Chondrocyte (in vitro differentiated cells): Measurements from ENCODE around the gene TLCD2. TPM values are rescaled to one million over a fixed set of nuclear protein-coding genes. Genes with fewer than 3 reads are reported as not detected.

ENCODE experiments used
- DNase-seq: peaks from one replicate; pipeline ENCODE4 v3.0.0; 2021; ENCODE audit warnings: mixed read lengths, low spot score
- H3K27ac Mint-ChIP-seq: one replicate; pipeline ENCODE4 v1.8.0; 2021; ENCODE audit warnings: mild to moderate bottlenecking, moderate library complexity, mixed read lengths; ENCODE audit not compliant: unreplicated experiment
- H3K27me3 Mint-ChIP-seq: 2 replicates; pipeline ENCODE4 v1.8.0; 2021; ENCODE audit warnings: low read depth, mixed read lengths
- H3K36me3 Mint-ChIP-seq: 2 replicates; pipeline ENCODE4 v1.8.0; 2021; ENCODE audit warnings: low read depth, mixed read lengths
- H3K4me1 Mint-ChIP-seq: 2 replicates; pipeline ENCODE4 v1.8.0; 2021; ENCODE audit warnings: low read depth, mild to moderate bottlenecking, mixed read lengths
- H3K4me3 Mint-ChIP-seq: one replicate; pipeline ENCODE4 v1.8.0; 2021; ENCODE audit warnings: mild to moderate bottlenecking, moderate library complexity, mixed read lengths; ENCODE audit not compliant: unreplicated experiment
- H3K9me3 Mint-ChIP-seq: 2 replicates; pipeline ENCODE4 v1.8.0; 2021; ENCODE audit warnings: low read depth, mixed read lengths
- total RNA-seq: library from RNA; stranded (reverse); gene quantifications from 3 replicates; pipeline ENCODE4 v1.2.1, GENCODE V29; 2021
- TF ChIP-seq, protein P1 (sequence below): fragments of 200-600 bp; sonication (generic); IDR thresholded peaks from 2 replicates; pipeline ENCODE4 v1.5.0; 2021; ENCODE audit warnings: antibody characterized with exemption, mild to moderate bottlenecking, moderate library complexity

TLCD2 gene
- total RNA-seq, 1 donor from 2014 or later = 9.5 TPM

DNA sequence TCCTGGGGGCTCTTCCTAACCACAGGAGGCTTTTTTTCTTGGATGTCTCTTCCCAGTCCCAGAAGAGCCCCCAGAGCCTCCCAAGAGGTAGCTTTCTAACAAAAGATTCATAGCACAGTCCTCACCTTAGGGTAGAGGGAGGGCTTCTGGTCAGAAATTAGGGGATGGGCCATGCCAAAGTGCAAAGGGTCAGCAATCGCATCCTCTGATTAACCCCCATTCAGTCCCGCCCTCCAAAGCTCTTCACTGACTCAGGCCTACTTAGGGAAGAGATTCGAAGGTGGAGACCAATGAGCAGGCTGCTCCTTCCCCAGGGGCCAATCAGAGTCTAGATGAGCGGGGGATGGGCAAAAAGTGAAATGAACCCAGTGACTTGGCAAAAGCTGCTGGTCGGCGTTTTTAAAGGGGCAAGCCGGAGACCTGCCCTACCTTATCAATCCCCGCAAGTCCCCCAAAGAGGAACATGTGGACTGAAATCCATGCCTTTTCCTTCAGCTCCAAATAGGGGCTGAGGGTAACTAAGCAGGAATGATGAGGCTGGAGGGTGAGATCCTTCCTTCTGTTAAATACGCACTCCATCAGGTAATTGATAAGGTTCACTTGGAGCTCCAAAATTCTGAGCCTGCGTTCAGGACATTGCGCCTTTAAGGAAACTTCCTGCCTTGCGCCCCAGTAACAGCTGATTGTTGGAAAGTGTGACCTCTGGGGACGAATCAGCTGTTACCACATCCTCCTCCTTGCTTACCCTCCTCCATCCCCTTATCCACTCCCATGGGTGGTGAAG lies 6.9 kb upstream of the TLCD2 start:
- Mint-ChIP-seq H3K9me3 (no peaks in the 10 kb centered on the region), H3K27ac (peak overlapping the region; percentile 99), H3K4me3 (peak overlapping the region; percentile 89), H3K27me3 (no peaks in the 10 kb centered on the region), H3K4me1 (peaks cover 35% of the 10 kb centered on the region), H3K36me3 (peaks cover 22% of the 10 kb centered on the region)
- no peak for DNase-seq
- TF ChIP-seq, protein P1, sequence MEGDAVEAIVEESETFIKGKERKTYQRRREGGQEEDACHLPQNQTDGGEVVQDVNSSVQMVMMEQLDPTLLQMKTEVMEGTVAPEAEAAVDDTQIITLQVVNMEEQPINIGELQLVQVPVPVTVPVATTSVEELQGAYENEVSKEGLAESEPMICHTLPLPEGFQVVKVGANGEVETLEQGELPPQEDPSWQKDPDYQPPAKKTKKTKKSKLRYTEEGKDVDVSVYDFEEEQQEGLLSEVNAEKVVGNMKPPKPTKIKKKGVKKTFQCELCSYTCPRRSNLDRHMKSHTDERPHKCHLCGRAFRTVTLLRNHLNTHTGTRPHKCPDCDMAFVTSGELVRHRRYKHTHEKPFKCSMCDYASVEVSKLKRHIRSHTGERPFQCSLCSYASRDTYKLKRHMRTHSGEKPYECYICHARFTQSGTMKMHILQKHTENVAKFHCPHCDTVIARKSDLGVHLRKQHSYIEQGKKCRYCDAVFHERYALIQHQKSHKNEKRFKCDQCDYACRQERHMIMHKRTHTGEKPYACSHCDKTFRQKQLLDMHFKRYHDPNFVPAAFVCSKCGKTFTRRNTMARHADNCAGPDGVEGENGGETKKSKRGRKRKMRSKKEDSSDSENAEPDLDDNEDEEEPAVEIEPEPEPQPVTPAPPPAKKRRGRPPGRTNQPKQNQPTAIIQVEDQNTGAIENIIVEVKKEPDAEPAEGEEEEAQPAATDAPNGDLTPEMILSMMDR = no peak

DNA sequence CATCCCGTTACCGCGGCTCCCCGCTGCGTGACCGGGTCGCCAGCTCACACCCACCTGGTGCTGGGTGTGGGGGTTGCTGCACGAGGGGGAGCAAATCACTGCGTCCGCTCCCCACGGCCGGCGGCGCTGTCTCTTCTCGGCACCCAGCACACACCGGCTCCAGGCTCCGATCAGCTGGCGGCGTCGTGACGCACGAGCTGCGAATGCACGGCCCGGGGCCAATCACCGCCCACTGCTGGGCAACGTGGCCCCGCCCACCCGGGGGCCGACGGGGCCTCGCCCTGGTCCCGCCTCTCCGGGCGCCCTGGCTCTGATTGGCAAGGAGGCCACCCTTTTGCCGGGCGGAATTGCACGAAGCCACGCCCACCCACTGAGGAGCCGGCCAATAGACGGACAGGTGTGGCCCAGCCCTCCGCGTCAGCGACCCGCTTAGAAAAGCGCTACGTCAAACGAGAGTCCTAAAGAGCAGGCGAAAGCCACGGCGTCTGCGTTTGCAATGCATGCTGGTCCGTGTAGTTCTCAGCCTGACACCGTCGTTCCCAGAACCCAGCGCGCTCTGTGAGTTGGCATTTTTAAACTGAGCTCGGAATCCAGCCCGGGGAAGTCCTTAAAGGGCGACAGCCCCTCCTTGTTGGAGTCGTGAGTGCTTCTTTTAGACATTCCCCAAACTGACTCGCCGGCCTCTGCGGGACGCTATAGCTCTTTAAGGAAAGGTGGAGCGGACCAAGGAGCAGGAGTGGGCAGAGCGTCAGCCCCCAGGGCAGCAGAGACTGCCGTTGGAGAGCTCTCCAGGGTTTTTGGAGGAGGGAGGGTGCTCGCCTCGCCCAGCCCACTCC lies 6.1 kb upstream of the TLCD2 start:
- Mint-ChIP-seq H3K27ac (peak overlapping the region; percentile 99), H3K4me1 (peaks cover 43% of the 10 kb centered on the region), H3K4me3 (peak overlapping the region; percentile 97), H3K9me3 (no peaks in the 10 kb centered on the region), H3K36me3 (peaks cover 29% of the 10 kb centered on the region), H3K27me3 (no peaks in the 10 kb centered on the region)
- peak; percentile 100 for DNase-seq
- TF ChIP-seq, protein P1 = peak; percentile 42

GRCh38 chr17:1715803-1716075 lies 5.6 kb upstream of the TLCD2 start:
- Mint-ChIP-seq H3K27ac (peak overlapping the region; percentile 98), H3K9me3 (no peaks in the 10 kb centered on the region), H3K36me3 (peaks cover 29% of the 10 kb centered on the region), H3K27me3 (no peaks in the 10 kb centered on the region), H3K4me1 (peaks cover 49% of the 10 kb centered on the region), H3K4me3 (peak overlapping the region; percentile 97)
- DNase-seq = no peak
- TF ChIP-seq, protein P1 = peak; percentile 8

DNA sequence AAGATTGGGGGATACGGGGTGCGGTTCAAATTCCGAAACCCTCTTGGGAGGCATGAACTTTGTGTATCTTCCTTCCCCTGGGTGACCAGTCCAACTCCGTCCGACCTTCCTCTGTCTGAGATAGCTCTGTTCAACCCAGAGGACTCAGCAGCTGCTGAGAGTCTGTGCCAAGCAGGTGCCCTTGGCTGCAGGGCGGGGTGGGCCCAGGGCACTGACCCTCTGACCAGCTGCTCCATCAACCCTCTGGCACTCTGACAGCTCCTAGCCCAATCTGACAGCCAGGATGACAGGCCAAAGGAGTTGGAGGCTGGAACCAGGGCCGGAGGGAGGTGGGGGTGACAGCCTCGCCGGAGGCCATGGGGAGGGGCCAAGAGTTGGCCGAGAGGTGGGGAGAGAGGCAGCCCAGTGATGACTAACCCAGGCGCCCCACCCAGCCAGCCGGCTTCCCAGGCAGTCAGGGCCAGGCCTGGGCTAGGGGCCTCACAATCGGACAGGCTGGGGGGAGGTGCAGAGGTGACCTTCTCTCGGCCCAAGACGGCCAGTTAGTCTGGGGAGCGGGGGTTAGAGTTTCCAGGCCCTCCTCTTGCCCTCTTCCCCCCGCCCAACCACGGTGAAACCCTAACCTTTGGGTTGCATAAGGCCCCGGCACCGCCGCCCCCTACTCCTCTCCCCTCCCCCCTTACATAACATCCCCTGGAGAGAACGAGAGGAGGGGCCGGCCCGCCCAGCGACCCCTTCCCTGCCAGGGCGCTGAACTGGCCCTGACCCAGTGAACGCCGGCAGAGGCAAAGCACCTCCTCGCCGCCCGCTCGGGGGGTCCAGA lies 5.0 kb upstream of the TLCD2 start:
- no peak for DNase-seq
- Mint-ChIP-seq H3K4me3 (peak overlapping the region; percentile 97), H3K27ac (peak overlapping the region; percentile 91), H3K36me3 (peaks cover 29% of the 10 kb centered on the region), H3K27me3 (no peaks in the 10 kb centered on the region), H3K9me3 (no peaks in the 10 kb centered on the region), H3K4me1 (peaks cover 53% of the 10 kb centered on the region)
- TF ChIP-seq, protein P1 = no peak
